Left renal pelvis (tissue), 4 donors: Measurements from ENCODE around the gene CCT8L2. TPM values are rescaled to one million over a fixed set of nuclear protein-coding genes. Genes with fewer than 3 reads are reported as not detected.
"Not testable (repeated sequence)": the region's sequence is repeated elsewhere in the genome, so short reads cannot be mapped to it uniquely, and the experiment has no call there.

Experiments
- DNase-seq, 4 donors: peaks; one replicate each; pipeline ENCODE4 v3.0.0-alpha.2; 2013; ENCODE audit warnings: low read depth in 4 of 4, low spot score in 3 of 4
- polyA plus RNA-seq, 4 donors: library from polyadenylated mRNA; unstranded; fragments of 120-200 nt; gene quantifications; one replicate each; pipeline ENCODE4 v1.2.1, GENCODE V29; 2013; ENCODE audit not compliant: insufficient read length in 4 of 4

Gene CCT8L2
- polyA plus RNA-seq, 4 donors, result not detected

GRCh38 chr22:16599648-16600047 is 7.0 kb upstream of the CCT8L2 start:
- not testable (repeated sequence) for DNase-seq

DNA sequence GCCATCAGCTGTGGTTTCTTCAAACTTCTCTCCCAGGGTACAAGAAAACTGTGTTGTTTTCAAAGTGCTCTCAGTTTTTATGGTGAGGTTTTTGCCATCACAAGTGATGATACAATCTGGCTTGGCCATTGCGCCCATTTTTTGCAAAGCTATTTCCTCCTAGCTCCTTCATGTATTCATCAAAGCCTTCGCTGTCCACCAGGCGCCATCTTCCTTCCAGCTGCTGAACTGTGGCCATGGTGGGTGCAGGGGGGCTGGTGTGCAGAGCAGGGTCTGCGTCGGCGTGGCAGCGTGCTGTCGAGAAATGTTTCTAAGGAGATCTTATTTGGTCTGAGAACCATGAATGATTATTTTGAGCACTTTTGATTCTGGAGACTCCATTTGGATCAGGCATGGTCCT is 2.6 kb upstream of the CCT8L2 start:
- not testable (repeated sequence) for DNase-seq

DNA sequence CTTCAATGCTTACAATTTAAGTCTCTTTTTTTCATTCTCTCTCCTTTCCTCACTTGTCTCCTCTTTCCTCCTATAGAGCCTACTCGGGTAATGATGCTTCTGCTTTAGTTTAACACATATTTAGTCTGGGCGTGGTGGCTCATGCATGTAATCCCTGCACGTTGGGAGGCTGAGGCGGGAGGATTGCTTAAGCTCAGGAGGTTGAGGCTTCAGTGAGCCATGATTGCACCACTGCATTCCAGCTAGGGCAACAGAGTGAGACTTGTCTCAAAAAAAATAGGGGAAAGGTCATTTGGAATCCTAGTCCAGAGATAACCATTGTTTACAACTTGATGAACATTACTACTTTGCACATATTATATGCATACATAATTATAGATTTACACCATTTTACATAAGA is 1.4 kb upstream of the CCT8L2 start:
- no peak for DNase-seq

GRCh38 chr22:16592231-16592630 is 379 bp downstream of the CCT8L2 start:
- DNase-seq, result not testable (repeated sequence)

GRCh38 chr22:16591136-16591535 is 1.5 kb downstream of the CCT8L2 start:
- not testable (repeated sequence) for DNase-seq

DNA sequence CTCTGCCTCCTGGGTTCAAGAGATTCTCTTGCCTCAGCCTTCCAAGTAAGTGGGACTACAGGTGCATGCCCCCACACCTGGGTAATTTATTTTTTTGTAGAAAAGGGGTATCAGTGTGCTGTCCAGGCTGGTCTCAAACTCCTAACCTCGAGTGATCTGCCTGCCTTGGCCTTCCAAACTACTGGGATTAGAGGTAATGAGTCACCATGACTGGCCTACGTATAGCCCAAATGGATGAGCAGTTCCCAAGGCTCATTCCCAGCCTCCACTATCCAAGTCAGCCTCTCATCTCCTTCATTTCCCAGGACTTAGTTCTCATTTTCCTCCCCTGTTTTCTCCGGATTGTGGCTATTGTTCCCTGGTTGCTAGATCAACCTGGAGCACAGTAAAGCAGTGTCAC is 5.6 kb downstream of the CCT8L2 start:
- no peak for DNase-seq

GRCh38 chr22:16586170-16586569 is 6.4 kb downstream of the CCT8L2 start:
- DNase-seq, result no peak

GRCh38 chr22:16580872-16581271 is 11.7 kb downstream of the CCT8L2 start:
- DNase-seq, result not testable (repeated sequence)

- not testable (repeated sequence) for DNase-seq
Observed at GRCh38 chr22:16569240-16569834, 23.3 kb downstream of the CCT8L2 start.

- DNase-seq, result no peak
Observed at GRCh38 chr22:16568425-16568758, 24.2 kb downstream of the CCT8L2 start.

DNA sequence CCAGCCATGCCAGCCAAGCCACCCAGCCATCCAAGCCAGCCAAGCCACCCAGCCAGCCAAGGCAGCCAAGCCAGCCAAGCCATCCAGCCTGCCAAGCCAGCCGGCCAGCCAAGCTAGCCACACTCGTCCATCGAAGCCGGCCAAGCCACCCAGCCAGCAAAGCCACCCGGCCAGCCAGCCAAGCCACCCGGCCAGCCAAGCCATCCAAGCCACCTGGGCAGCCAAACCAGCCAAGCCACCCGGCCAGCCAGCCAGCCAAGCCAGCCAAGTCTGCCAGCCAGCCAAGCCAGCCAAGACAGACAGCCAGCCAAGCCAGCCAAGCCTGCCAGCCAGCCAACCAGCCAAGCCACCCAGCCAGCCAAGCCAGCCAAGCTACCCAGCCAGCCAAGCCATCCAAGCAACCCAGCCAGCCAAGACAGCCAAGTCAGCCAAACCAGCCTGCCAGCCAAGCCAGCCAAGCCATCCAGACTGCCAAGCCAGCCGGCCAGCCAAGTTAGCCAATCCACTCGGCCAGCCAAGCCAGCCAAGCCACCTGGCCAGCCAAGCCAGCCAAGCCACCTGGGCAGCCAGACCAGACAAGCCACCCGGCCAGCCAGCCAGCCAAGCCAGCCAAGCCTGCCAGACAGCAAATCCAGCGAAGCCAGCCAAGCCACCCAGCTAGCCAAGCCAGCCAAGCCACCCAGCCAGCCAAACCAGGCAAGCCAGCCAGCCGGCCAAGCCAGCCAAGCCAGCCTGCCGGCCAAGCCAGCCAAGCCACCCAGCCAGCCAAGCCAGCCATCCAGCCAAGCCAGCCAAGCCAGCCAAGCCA is 24.8 kb downstream of the CCT8L2 start:
- DNase-seq, result not testable (repeated sequence)

- DNase-seq, result not testable (repeated sequence)
Observed at GRCh38 chr22:16566421-16567151, 26.0 kb downstream of the CCT8L2 start.

DNA sequence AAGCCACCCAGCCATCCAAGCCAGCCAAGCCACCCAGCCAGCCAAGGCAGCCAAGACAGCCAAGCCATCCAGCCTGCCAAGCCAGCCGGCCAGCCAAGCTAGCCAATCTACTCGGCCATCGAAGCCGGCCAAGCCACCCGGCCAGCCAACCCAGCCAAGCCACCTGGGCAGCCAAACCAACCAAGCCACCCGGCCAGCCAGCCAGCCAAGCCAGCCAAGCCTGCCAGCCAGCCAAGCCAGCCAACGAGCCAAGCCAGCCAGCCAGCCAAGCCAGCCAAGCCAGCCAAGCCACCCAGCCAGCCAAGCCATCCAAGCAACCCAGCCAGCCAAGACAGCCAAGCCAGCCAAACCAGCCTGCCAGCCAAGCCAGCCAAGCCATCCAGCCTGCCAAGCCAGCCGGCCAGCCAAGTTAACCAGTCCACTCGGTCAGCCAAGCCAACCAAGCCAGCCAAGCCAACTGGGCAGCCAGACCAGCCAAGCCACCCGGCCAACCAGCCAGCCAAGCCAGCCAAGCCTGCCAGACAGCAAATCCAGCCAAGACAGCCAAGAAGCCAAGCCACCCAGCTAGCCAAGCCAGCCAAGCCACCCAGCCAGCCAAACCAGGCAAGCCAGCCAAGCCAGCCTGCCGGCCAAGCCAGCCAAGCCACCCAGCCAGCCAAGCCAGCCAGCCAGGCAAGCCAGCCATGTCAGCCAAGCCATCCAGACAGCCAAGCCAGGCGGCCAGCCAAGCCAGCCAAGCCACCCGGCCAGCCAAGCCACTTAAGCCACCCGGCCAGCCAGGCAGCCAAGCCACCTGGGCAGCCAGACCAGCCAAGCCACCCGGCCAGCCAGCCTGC is 26.8 kb downstream of the CCT8L2 start:
- not testable (repeated sequence) for DNase-seq

- not testable (repeated sequence) for DNase-seq
Observed at GRCh38 chr22:16564837-16565584, 27.6 kb downstream of the CCT8L2 start.

DNA sequence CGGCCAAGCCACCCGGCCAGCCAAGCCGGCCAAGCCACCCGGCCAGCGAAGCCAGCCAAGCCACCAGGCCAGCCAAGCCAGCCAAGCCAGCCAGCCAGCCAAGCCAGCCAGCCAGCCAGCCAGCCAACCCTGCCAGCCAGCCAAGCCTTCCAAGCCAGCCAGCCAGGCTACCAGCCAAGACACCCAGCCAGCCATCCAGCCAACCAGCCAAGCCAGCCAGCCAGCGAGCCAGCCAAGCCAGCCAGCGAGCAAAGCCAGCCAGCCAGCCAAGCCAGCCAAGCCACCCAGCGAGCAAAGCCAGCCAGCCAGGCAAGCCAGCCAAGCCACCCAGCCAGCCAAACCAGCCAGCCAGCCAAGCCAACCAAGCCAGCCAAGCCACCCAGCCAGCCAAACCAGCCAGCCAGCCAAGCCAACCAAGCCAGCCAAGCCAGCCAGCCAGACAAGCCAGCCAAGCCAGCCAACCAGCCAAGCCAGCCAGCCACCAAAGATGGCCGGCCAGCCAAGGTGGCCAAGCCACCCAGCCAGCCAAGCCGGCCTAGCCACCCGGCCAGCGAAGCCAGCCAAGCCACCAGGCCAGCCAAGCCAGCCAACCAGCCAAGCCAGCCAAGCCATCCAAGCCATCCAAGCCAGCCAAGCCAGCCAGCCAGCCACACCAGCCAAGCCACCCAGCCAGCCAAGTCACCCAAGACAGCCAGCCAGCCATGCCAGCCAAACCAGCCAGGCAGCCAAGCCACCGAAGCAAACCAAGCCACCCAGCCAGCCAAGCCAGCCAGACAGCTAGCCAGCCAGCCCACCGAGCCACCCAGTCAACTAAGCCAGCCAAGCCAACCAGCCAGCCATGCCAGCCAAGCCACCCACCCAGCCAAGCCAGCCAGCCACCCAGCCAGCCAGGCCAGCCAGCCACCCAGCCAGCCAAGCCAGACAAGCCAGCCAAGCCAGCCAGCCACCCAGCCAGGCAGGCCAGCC is 28.8 kb downstream of the CCT8L2 start:
- DNase-seq, result no peak

DNA sequence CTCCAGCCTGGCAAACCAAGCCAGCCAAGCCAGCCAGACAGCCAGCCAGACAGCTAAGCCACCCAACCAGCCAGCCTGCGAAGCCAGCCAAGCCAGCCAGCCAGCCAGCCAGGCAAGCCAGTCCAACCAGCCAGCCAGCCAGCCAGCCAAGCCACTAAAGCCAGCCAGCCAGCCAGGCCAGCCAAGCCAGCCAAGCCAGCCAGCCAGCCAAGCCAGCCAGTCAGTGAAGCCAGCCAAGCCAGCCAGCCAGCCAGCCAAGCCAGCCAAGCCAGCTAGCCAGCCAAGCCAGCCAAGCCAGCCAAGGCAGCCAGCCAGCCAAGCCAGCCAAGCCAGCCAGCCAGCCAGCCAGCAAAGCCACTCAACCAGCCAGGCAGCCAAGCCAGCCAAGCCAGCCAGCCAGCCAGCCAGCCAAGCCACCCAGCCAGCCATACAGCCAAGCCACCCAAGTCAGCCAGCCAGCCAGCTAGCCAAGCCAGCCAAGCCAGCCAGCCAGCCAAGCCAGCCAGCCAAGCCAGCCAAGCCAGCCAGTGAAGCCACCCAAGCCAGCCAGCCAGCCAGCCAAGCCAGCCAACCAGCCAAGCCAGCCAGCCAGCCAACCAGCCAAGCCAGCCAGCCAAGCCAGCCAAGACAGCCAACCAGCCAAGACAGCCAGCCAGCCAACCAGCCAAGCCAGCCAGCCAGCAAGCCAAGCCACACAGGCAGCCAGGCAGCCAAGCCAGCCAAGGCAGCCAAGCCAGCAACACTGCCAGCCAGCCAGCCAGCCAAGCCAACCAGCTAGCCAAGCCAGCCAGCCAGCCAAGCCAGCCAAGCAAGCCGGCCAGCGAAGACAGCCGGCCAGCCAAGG is 29.7 kb downstream of the CCT8L2 start:
- no peak for DNase-seq

GRCh38 chr22:16561093-16561658 is 31.4 kb downstream of the CCT8L2 start:
- DNase-seq, result not testable (repeated sequence)

DNA sequence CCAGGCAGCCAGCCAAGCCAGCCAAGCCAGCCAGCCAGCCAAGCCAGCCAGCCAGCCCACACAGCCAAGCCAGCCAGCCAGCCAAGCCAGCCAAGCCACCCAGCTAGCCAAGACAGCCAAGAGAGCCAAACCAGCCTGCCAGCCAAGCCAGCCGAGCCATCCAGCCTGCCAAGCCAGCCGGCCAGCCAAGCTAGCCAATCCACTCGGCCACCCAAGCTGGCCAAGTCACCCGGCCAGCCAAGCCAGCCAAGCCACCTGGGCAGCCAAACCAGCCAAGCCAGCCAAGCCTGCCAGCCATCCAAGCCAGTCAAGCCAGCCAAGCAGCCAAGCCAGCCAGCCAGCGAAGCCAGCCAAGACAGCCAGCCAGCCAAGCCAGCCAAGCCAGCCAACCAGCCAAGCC is 32.0 kb downstream of the CCT8L2 start:
- DNase-seq, result not testable (repeated sequence)
